ENCODE data around the gene SH3GLB2.

The SH3GLB2 gene

GRCh38 chr9:129028192-129028966 is at the start of gene SH3GLB2:
SH3GLB2 (minus strand) TSS chr9:129028331; CDS start chr9:129028154, 177 bp downstream.
- Histone ChIP-seq H3K4me1 (ENCODE audit: insufficient read depth, low read length) (no peaks in the 10 kb centered on the region; the same call in 1 of the 2 replicates), H3K27me3 (ENCODE audit: insufficient read depth, low read length) (no peaks in the 10 kb centered on the region), H3K4me3 (ENCODE audit: low read length) (peak within 1 kb of the TSS; percentile 75), H3K27ac (ENCODE audit: low read length) (no peak within 1 kb of the TSS), H3K36me3 (ENCODE audit: insufficient read depth, low read depth, low read length) (no peaks in the 10 kb centered on the region), H3K9me3 (ENCODE audit: insufficient read depth, low read depth, low read length) (no peaks in the 10 kb centered on the region), H3K9ac (ENCODE audit: low read depth, low read length) (peak within 1 kb of the TSS; percentile 76; the same call in 1 of the 2 replicates)

GRCh38 chr9:129077236-129077635 is 49.1 kb upstream of the SH3GLB2 start:
- Histone ChIP-seq H3K4me1 (ENCODE audit: insufficient read depth, low read length) (peaks cover 5% of the 10 kb centered on the region; the same call in 1 of the 2 replicates), H3K27ac (ENCODE audit: low read length) (no peak overlapping the region), H3K9me3 (ENCODE audit: insufficient read depth, low read depth, low read length) (no peaks in the 10 kb centered on the region), H3K27me3 (ENCODE audit: insufficient read depth, low read length) (no peaks in the 10 kb centered on the region), H3K9ac (ENCODE audit: low read depth, low read length) (no peak overlapping the region), H3K4me3 (ENCODE audit: low read length) (no peak overlapping the region), H3K36me3 (ENCODE audit: insufficient read depth, low read depth, low read length) (no peaks in the 10 kb centered on the region)

GRCh38 chr9:129076640-129077037 is 48.5 kb upstream of the SH3GLB2 start:
- Histone ChIP-seq H3K9ac (ENCODE audit: low read depth, low read length) (no peak overlapping the region), H3K27ac (ENCODE audit: low read length) (no peak overlapping the region), H3K27me3 (ENCODE audit: insufficient read depth, low read length) (no peaks in the 10 kb centered on the region), H3K4me3 (ENCODE audit: low read length) (no peak overlapping the region), H3K9me3 (ENCODE audit: insufficient read depth, low read depth, low read length) (no peaks in the 10 kb centered on the region), H3K4me1 (ENCODE audit: insufficient read depth, low read length) (peaks cover 3% of the 10 kb centered on the region; the same call in 1 of the 2 replicates), H3K36me3 (ENCODE audit: insufficient read depth, low read depth, low read length) (no peaks in the 10 kb centered on the region)

GRCh38 chr9:129075996-129076639 is 48.0 kb upstream of the SH3GLB2 start:
- peaks cover 7% of the 10 kb centered on the region; the same call in 1 of the 2 replicates for H3K4me1 ChIP-seq (ENCODE audit: insufficient read depth, low read length)

GRCh38 chr9:129074106-129074505 is 46.0 kb upstream of the SH3GLB2 start:
- Histone ChIP-seq H3K4me3 (ENCODE audit: low read length) (no peak overlapping the region), H3K27me3 (ENCODE audit: insufficient read depth, low read length) (no peaks in the 10 kb centered on the region), H3K4me1 (ENCODE audit: insufficient read depth, low read length) (peaks cover 10% of the 10 kb centered on the region), H3K9ac (ENCODE audit: low read depth, low read length) (no peak overlapping the region), H3K36me3 (ENCODE audit: insufficient read depth, low read depth, low read length) (no peaks in the 10 kb centered on the region; the same call in 1 of the 2 replicates), H3K27ac (ENCODE audit: low read length) (no peak overlapping the region), H3K9me3 (ENCODE audit: insufficient read depth, low read depth, low read length) (no peaks in the 10 kb centered on the region)

More at GRCh38 chr9:129075996-129076639, 48.0 kb upstream of the SH3GLB2 start:
- no peak overlapping the region for H3K27ac ChIP-seq (ENCODE audit: low read length)
- no peaks in the 10 kb centered on the region for H3K36me3 ChIP-seq (ENCODE audit: insufficient read depth, low read depth, low read length)
- H3K9ac ChIP-seq (ENCODE audit: low read depth, low read length): no peak overlapping the region
- H3K27me3 ChIP-seq (ENCODE audit: insufficient read depth, low read length): no peaks in the 10 kb centered on the region
- H3K4me3 ChIP-seq (ENCODE audit: low read length): no peak overlapping the region
- no peaks in the 10 kb centered on the region for H3K9me3 ChIP-seq (ENCODE audit: insufficient read depth, low read depth, low read length)

- Histone ChIP-seq H3K36me3 (ENCODE audit: insufficient read depth, low read depth, low read length) (peaks cover 6% of the 10 kb centered on the region; the same call in 1 of the 2 replicates), H3K27me3 (ENCODE audit: insufficient read depth, low read length) (no peaks in the 10 kb centered on the region), H3K9ac (ENCODE audit: low read depth, low read length) (no peak overlapping the region), H3K4me1 (ENCODE audit: insufficient read depth, low read length) (peaks cover 10% of the 10 kb centered on the region), H3K27ac (ENCODE audit: low read length) (no peak overlapping the region), H3K4me3 (ENCODE audit: low read length) (no peak overlapping the region), H3K9me3 (ENCODE audit: insufficient read depth, low read depth, low read length) (no peaks in the 10 kb centered on the region)
Observed at GRCh38 chr9:129073404-129073803, 45.3 kb upstream of the SH3GLB2 start.

- H3K27ac ChIP-seq (ENCODE audit: low read length): no peak overlapping the region
- H3K9ac ChIP-seq (ENCODE audit: low read depth, low read length): no peak overlapping the region
- H3K4me3 ChIP-seq (ENCODE audit: low read length): peak overlapping the region; percentile 25; the same call in 1 of the 2 replicates
- peaks cover 18% of the 10 kb centered on the region for H3K36me3 ChIP-seq (ENCODE audit: insufficient read depth, low read depth, low read length)
- no peaks in the 10 kb centered on the region for H3K9me3 ChIP-seq (ENCODE audit: insufficient read depth, low read depth, low read length)
- H3K27me3 ChIP-seq (ENCODE audit: insufficient read depth, low read length): no peaks in the 10 kb centered on the region
- peaks cover 10% of the 10 kb centered on the region for H3K4me1 ChIP-seq (ENCODE audit: insufficient read depth, low read length)
Observed at GRCh38 chr9:129072171-129072570, 44.0 kb upstream of the SH3GLB2 start.

- Histone ChIP-seq H3K36me3 (ENCODE audit: insufficient read depth, low read depth, low read length) (peaks cover 21% of the 10 kb centered on the region), H3K9ac (ENCODE audit: low read depth, low read length) (peak overlapping the region; percentile 56; the same call in 1 of the 2 replicates), H3K9me3 (ENCODE audit: insufficient read depth, low read depth, low read length) (no peaks in the 10 kb centered on the region), H3K27ac (ENCODE audit: low read length) (peak overlapping the region; percentile 73), H3K4me1 (ENCODE audit: insufficient read depth, low read length) (peaks cover 10% of the 10 kb centered on the region), H3K4me3 (ENCODE audit: low read length) (peak overlapping the region; percentile 25; the same call in 1 of the 2 replicates), H3K27me3 (ENCODE audit: insufficient read depth, low read length) (no peaks in the 10 kb centered on the region)
Observed at GRCh38 chr9:129071526-129072126, 43.5 kb upstream of the SH3GLB2 start.

GRCh38 chr9:129070696-129071525 is 42.8 kb upstream of the SH3GLB2 start:
- peak overlapping the region; percentile 56; the same call in 1 of the 2 replicates for H3K9ac ChIP-seq (ENCODE audit: low read depth, low read length)
- H3K27me3 ChIP-seq (ENCODE audit: insufficient read depth, low read length): no peaks in the 10 kb centered on the region
- peaks cover 10% of the 10 kb centered on the region for H3K4me1 ChIP-seq (ENCODE audit: insufficient read depth, low read length)
- H3K36me3 ChIP-seq (ENCODE audit: insufficient read depth, low read depth, low read length): peaks cover 23% of the 10 kb centered on the region
- no peak overlapping the region for H3K4me3 ChIP-seq (ENCODE audit: low read length)
- no peaks in the 10 kb centered on the region for H3K9me3 ChIP-seq (ENCODE audit: insufficient read depth, low read depth, low read length)
- peak overlapping the region; percentile 73 for H3K27ac ChIP-seq (ENCODE audit: low read length)

- Histone ChIP-seq H3K4me1 (ENCODE audit: insufficient read depth, low read length) (peaks cover 10% of the 10 kb centered on the region), H3K9me3 (ENCODE audit: insufficient read depth, low read depth, low read length) (no peaks in the 10 kb centered on the region), H3K27me3 (ENCODE audit: insufficient read depth, low read length) (no peaks in the 10 kb centered on the region), H3K27ac (ENCODE audit: low read length) (no peak overlapping the region), H3K4me3 (ENCODE audit: low read length) (no peak overlapping the region), H3K36me3 (ENCODE audit: insufficient read depth, low read depth, low read length) (peaks cover 30% of the 10 kb centered on the region), H3K9ac (ENCODE audit: low read depth, low read length) (0 out of 2 replicates have a peak overlapping the region, but pooled peaks have one; percentile 15)
Observed at GRCh38 chr9:129069862-129070641, 41.9 kb upstream of the SH3GLB2 start.
